Kidney epithelial cell (primary cell): ENCODE results near the gene TMEM236. TPM values are rescaled to one million over a fixed set of nuclear protein-coding genes. Genes with fewer than 3 reads are reported as not detected.

Source experiments
- DNase-seq: peaks from one replicate; pipeline ENCODE4 v3.0.0-alpha.2; 2010; ENCODE audit warnings: low read depth
- H3K27me3 ChIP-seq: 2 replicates; pipeline ENCODE4 v1.6.0; 2011; ENCODE audit warnings: low read length; ENCODE audit not compliant: control insufficient read depth, insufficient read depth
- H3K36me3 ChIP-seq: 2 replicates; pipeline ENCODE4 v1.5.1; 2011; ENCODE audit warnings: low read length; ENCODE audit not compliant: control insufficient read depth, insufficient read depth
- H3K4me3 ChIP-seq: 2 replicates; pipeline ENCODE4 v1.5.1; 2011; ENCODE audit warnings: low read depth, mild to moderate bottlenecking, control low read depth, low read length
- total RNA-seq: library from RNA; depleted of rRNA; stranded (reverse); fragments of >200 nt; gene quantifications from 2 replicates; pipeline ENCODE4 v1.2.3, GENCODE V29; 2015
- TF ChIP-seq, protein P1 (sequence below): IDR thresholded peaks from 2 replicates; pipeline ENCODE4 v1.5.1; 2011; ENCODE audit warnings: mild to moderate bottlenecking, moderate library complexity, low read length, control low read depth, inconsistent platforms; ENCODE audit not compliant: insufficient read depth, poor library complexity, severe bottlenecking

TMEM236 gene
- total RNA-seq, 1 donor from 2014 or later: 0.08 TPM

DNA sequence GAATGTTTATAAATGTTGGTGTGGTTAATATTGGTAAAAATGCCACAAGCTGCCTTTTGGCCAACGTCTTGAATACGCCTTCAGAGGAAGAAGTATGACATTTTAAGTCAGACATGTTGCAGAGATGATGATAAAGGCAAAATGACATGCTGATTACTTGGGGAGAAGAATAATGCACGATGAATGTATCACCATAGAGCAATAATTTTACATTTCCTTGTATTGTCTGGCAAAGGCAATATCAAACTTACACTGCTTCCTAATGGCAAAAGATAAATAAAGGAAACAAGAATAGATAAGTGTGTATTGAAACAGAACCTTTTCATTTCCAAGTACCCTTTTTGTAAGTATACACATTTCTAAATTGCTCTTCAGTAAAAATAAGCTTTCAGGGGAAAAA, 65.8 kb downstream of the TMEM236 start:
- Histone ChIP-seq H3K27me3 (no peaks in the 10 kb centered on the region), H3K4me3 (no peak overlapping the region), H3K36me3 (no peaks in the 10 kb centered on the region)
- DNase-seq: no peak
- TF ChIP-seq, protein P1, sequence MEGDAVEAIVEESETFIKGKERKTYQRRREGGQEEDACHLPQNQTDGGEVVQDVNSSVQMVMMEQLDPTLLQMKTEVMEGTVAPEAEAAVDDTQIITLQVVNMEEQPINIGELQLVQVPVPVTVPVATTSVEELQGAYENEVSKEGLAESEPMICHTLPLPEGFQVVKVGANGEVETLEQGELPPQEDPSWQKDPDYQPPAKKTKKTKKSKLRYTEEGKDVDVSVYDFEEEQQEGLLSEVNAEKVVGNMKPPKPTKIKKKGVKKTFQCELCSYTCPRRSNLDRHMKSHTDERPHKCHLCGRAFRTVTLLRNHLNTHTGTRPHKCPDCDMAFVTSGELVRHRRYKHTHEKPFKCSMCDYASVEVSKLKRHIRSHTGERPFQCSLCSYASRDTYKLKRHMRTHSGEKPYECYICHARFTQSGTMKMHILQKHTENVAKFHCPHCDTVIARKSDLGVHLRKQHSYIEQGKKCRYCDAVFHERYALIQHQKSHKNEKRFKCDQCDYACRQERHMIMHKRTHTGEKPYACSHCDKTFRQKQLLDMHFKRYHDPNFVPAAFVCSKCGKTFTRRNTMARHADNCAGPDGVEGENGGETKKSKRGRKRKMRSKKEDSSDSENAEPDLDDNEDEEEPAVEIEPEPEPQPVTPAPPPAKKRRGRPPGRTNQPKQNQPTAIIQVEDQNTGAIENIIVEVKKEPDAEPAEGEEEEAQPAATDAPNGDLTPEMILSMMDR: no peak

DNA sequence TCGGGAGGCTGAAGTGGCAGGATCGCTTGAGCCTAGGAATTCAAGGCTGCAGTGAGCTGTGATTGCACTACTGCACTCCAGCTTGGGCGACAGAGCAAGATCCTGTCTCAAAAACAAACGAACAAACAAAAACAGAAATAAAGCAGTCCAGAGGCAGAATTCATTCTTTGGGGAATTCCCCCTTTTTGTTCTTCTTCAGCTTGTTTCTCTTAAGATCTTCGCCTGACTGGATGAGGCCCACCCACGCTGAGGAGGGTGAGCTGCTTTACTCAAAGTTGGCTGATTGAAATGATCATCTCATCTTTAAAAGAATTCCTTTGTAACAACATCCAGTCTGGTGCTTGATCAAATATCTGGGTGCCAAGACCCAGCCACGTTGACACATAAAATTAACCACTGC, 67.8 kb downstream of the TMEM236 start:
- H3K4me3 ChIP-seq: no peak overlapping the region
- no peaks in the 10 kb centered on the region for H3K27me3 ChIP-seq
- DNase-seq: no peak
- TF ChIP-seq, protein P1: no peak
- H3K36me3 ChIP-seq: no peaks in the 10 kb centered on the region

DNA sequence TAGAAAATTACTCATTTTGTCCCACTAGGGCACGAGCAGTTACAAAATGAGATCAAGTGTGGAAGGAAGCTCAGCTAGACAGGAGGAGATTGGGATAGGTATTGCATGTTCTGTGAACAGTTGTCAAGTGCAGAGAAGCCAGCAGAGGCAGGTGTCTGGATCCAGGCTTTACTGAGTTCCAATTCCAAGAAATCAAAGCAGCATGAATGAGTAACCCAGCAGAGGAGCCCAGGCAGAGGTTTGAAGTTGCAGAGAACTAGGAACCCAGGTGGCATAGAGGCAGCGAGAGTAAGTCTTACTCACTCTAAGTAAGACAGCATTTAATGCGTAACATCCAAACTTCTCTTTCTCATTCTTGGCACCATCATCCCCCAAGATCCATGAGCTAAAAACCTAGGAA, 68.9 kb downstream of the TMEM236 start:
- H3K36me3 ChIP-seq: no peaks in the 10 kb centered on the region
- TF ChIP-seq, protein P1: no peak
- H3K4me3 ChIP-seq: no peak overlapping the region
- no peaks in the 10 kb centered on the region for H3K27me3 ChIP-seq
- DNase-seq: no peak

GRCh38 chr10:17821893-17822292, 69.9 kb downstream of the TMEM236 start:
- TF ChIP-seq, protein P1: no peak
- no peak for DNase-seq
- Histone ChIP-seq H3K4me3 (no peak overlapping the region), H3K27me3 (no peaks in the 10 kb centered on the region), H3K36me3 (no peaks in the 10 kb centered on the region)

GRCh38 chr10:17831341-17831740, 79.3 kb downstream of the TMEM236 start:
- no peak for DNase-seq
- H3K36me3 ChIP-seq: no peaks in the 10 kb centered on the region
- no peaks in the 10 kb centered on the region for H3K27me3 ChIP-seq
- no peak overlapping the region for H3K4me3 ChIP-seq
- TF ChIP-seq, protein P1: no peak

GRCh38 chr10:17831896-17832295, 79.9 kb downstream of the TMEM236 start:
- H3K27me3 ChIP-seq: no peaks in the 10 kb centered on the region
- H3K4me3 ChIP-seq: no peak overlapping the region
- H3K36me3 ChIP-seq: no peaks in the 10 kb centered on the region
- DNase-seq: no peak
- TF ChIP-seq, protein P1: no peak
